HEK293T (cell line): ENCODE results near the gene FA2H.

Experiments
- CTCF ChIA-PET: fragments of 350-600 bp; formaldehyde crosslinking; extraction: SDS; loops from one replicate; lab custom pipeline; 2021; ENCODE audit warnings: antibody characterized with exemption, inconsistent platforms; lab: Yijun Ruan, JAX
- POLR2A ChIA-PET: fragments of 350-600 bp; formaldehyde crosslinking; extraction: SDS; loops from one replicate; lab custom pipeline; 2020; ENCODE audit warnings: antibody characterized with exemption, inconsistent platforms; lab: Yijun Ruan, JAX
- DNase-seq: peaks from one replicate; pipeline ENCODE4 v3.0.0; 2012; ENCODE audit warnings: mixed read lengths; ENCODE audit errors: extremely low spot score
- ARNT ChIP-seq: fragments of 450-650 bp; IDR thresholded peaks from 2 replicates; pipeline ENCODE4 v1.6.1; 2017; ENCODE audit warnings: mild to moderate bottlenecking
- BHLHE40 ChIP-seq: fragments of 450-650 bp; IDR thresholded peaks from 2 replicates; pipeline ENCODE4 v1.6.1; 2016; ENCODE audit warnings: mild to moderate bottlenecking, moderate library complexity, borderline replicate concordance
- CTBP1 ChIP-seq: fragments of 450-650 bp; IDR thresholded peaks from 2 replicates; pipeline ENCODE4 v1.6.1; 2016; ENCODE audit warnings: borderline replicate concordance
- ELF4 ChIP-seq: fragments of 450-650 bp; IDR thresholded peaks from 2 replicates; pipeline ENCODE4 v1.6.1; 2017; ENCODE audit warnings: antibody characterized with exemption
- FOXA1 ChIP-seq: fragments of 450-650 bp; IDR thresholded peaks from 2 replicates; pipeline ENCODE4 v1.6.1; 2016; ENCODE audit warnings: mild to moderate bottlenecking
- FOXK2 ChIP-seq: fragments of 450-650 bp; IDR thresholded peaks from 2 replicates; pipeline ENCODE4 v1.6.1; 2016; ENCODE audit warnings: mild to moderate bottlenecking
- FOXM1 ChIP-seq: fragments of 450-650 bp; IDR thresholded peaks from 2 replicates; pipeline ENCODE4 v1.6.1; 2017; ENCODE audit warnings: mild to moderate bottlenecking, borderline replicate concordance
- HDGF ChIP-seq: fragments of 450-650 bp; IDR thresholded peaks from 2 replicates; pipeline ENCODE4 v1.6.1; 2017; ENCODE audit warnings: antibody characterized with exemption, borderline replicate concordance
- L3MBTL2 ChIP-seq: fragments of 450-650 bp; conservative IDR thresholded peaks from 2 replicates; pipeline ENCODE4 v1.6.1; 2016; ENCODE audit warnings: mild to moderate bottlenecking
- LEF1 ChIP-seq: fragments of 450-650 bp; IDR thresholded peaks from 2 replicates; pipeline ENCODE4 v1.6.1; 2017; ENCODE audit warnings: mild to moderate bottlenecking, borderline replicate concordance
- NFRKB ChIP-seq: fragments of 450-650 bp; IDR thresholded peaks from 2 replicates; pipeline ENCODE4 v1.6.1; 2016; ENCODE audit warnings: mild to moderate bottlenecking, moderate library complexity
- PKNOX1 ChIP-seq: fragments of 450-650 bp; IDR thresholded peaks from 2 replicates; pipeline ENCODE4 v1.6.1; 2016
- SP1 ChIP-seq: fragments of 450-650 bp; IDR thresholded peaks from 2 replicates; pipeline ENCODE4 v1.6.1; 2017
- SUZ12 ChIP-seq: fragments of 450-650 bp; IDR thresholded peaks from 2 replicates; pipeline ENCODE4 v1.6.1; 2016; ENCODE audit warnings: mild to moderate bottlenecking
- TARDBP ChIP-seq: fragments of 450-650 bp; IDR thresholded peaks from 2 replicates; pipeline ENCODE4 v1.6.1; 2016
- ZNF384 ChIP-seq: fragments of 450-650 bp; IDR thresholded peaks from 2 replicates; pipeline ENCODE4 v1.6.1; 2016

The FA2H gene

GRCh38 chr16:74751658-74752057 lies 23.0 kb downstream of the FA2H start:
- POLR2A ChIA-PET: no interaction called here
- CTCF ChIA-PET: no interaction called here
- no peak for TF ChIP-seq ARNT
- no peak for TF ChIP-seq FOXK2
- no peak for TF ChIP-seq NFRKB
- TF ChIP-seq FOXM1: no peak
- no peak for TF ChIP-seq HDGF
- no peak for TF ChIP-seq SUZ12
- TF ChIP-seq SP1: no peak
- no peak for TF ChIP-seq CTBP1
- TF ChIP-seq FOXA1: no peak
- TF ChIP-seq TARDBP: no peak
- TF ChIP-seq ELF4: no peak
- TF ChIP-seq BHLHE40: no peak
- TF ChIP-seq LEF1: no peak
- TF ChIP-seq PKNOX1: no peak
- TF ChIP-seq L3MBTL2: no peak
- TF ChIP-seq ZNF384: no peak
- DNase-seq: no peak

GRCh38 chr16:74749291-74750055 lies 25.1 kb downstream of the FA2H start:
- POLR2A ChIA-PET: no interaction called here
- CTCF ChIA-PET: no interaction called here
- TF ChIP-seq SP1 (no peak), FOXK2 (no peak), SUZ12 (no peak), NFRKB (no peak), BHLHE40 (no peak), ZNF384 (no peak), ELF4 (no peak), PKNOX1 (no peak), ARNT (no peak), HDGF (no peak), FOXA1 (no peak), CTBP1 (no peak), LEF1 (no peak), L3MBTL2 (no peak), FOXM1 (no peak)
- DNase-seq: no peak

- ChIA-PET CTCF (no interaction called here), POLR2A (no interaction called here)
- no peak for DNase-seq
- TF ChIP-seq FOXK2: no peak
- no peak for TF ChIP-seq PKNOX1
- no peak for TF ChIP-seq SP1
- no peak for TF ChIP-seq BHLHE40
- TF ChIP-seq CTBP1: no peak
- TF ChIP-seq L3MBTL2: no peak
- no peak for TF ChIP-seq HDGF
- TF ChIP-seq ELF4: no peak
- TF ChIP-seq LEF1: no peak
- TF ChIP-seq FOXM1: no peak
- TF ChIP-seq TARDBP: no peak
- no peak for TF ChIP-seq FOXA1
- TF ChIP-seq NFRKB: no peak
- no peak for TF ChIP-seq ZNF384
- TF ChIP-seq ARNT: no peak
- TF ChIP-seq SUZ12: no peak
Measured at GRCh38 chr16:74748616-74749026, 26.0 kb downstream of the FA2H start.

GRCh38 chr16:74747716-74748615 lies 26.7 kb downstream of the FA2H start:
- DNase-seq: no peak
- CTCF ChIA-PET: no interaction called here
- no peak for TF ChIP-seq FOXM1
- TF ChIP-seq CTBP1: no peak
- no peak for TF ChIP-seq ARNT
- no peak for TF ChIP-seq L3MBTL2
- TF ChIP-seq LEF1: no peak
- TF ChIP-seq ELF4: no peak
- TF ChIP-seq FOXK2: no peak
- no peak for TF ChIP-seq SUZ12
- TF ChIP-seq ZNF384: no peak
- TF ChIP-seq FOXA1: no peak
- POLR2A ChIA-PET: no interaction called here

- ChIA-PET CTCF (no interaction called here), POLR2A (no interaction called here)
- no peak for DNase-seq
- no peak for TF ChIP-seq BHLHE40
- TF ChIP-seq SUZ12: no peak
- no peak for TF ChIP-seq ZNF384
- no peak for TF ChIP-seq ELF4
- no peak for TF ChIP-seq FOXA1
- TF ChIP-seq NFRKB: no peak
Measured at GRCh38 chr16:74745926-74746325, 28.7 kb downstream of the FA2H start.
